ENCODE measurements around the gene SOCS2. TPM values are rescaled to one million over a fixed set of nuclear protein-coding genes. Genes with fewer than 3 reads are reported as not detected.

SOCS2 gene
- total RNA-seq, 1 experiment from 2014 or later = 15.2 TPM

GRCh38 chr12:93540466-93540865 is 32.0 kb upstream of the SOCS2 start:
- intact Hi-C loops (cut with micrococcal nuclease) = no loop called here
- TF ChIP-seq REST (IDR thresholded peaks at IDR 0.05; ENCODE audit: low read depth) (no peak), ATF3 (IDR thresholded peaks at IDR 0.05) (no peak), EZH2phosphoT487 (IDR thresholded peaks at IDR 0.05; ENCODE audit: borderline replicate concordance) (no peak), MAX (IDR thresholded peaks at IDR 0.05) (no peak), SIN3A (IDR thresholded peaks at IDR 0.05; ENCODE audit: low read depth) (no peak), JUND (IDR thresholded peaks at IDR 0.05) (no peak), SRF (IDR thresholded peaks at IDR 0.05; ENCODE audit: low read depth) (no peak), SP1 (IDR thresholded peaks at IDR 0.05; ENCODE audit: low read depth) (no peak), RAD21 (IDR thresholded peaks at IDR 0.05; ENCODE audit: low read depth) (no peak), CTCF (IDR thresholded peaks at IDR 0.05 in 2 of 3, conservative IDR thresholded peaks at IDR 0.05 in 1 of 3; ENCODE audit: borderline replicate concordance in 1 of 3, insufficient read depth in 1 of 3, low read depth in 2 of 3, low read length in 2 of 3) (no peak), ZNF274 (IDR thresholded peaks at IDR 0.05; ENCODE audit: low read depth, low read length) (no peak), CBX3 (IDR thresholded peaks at IDR 0.05; ENCODE audit: low read depth) (no peak), EZH2 (IDR thresholded peaks at IDR 0.05) (no peak), POLR2A (IDR thresholded peaks at IDR 0.05; ENCODE audit: borderline replicate concordance, extremely low read depth, insufficient read depth, insufficient read length) (no peak), TCF7L2 (IDR thresholded peaks at IDR 0.05; ENCODE audit: borderline replicate concordance, extremely low read depth, insufficient read depth, insufficient read length) (no peak), ZFX (IDR thresholded peaks at IDR 0.05) (no peak), CEBPB (IDR thresholded peaks at IDR 0.05; ENCODE audit: low read depth) (no peak), ZBTB33 (IDR thresholded peaks at IDR 0.05; ENCODE audit: extremely low read depth, insufficient replicate concordance, low read length) (no peak)
- no peaks in the 10 kb centered on the region for H3K9me3 ChIP-seq (ENCODE audit: control insufficient read depth in 1 of 2, insufficient read depth in 1 of 2, low read depth in 1 of 2, low read length in 2 of 2)
- no peaks in the 10 kb centered on the region for H3K4me1 ChIP-seq (ENCODE audit: control insufficient read depth in 1 of 2, insufficient read depth in 2 of 2, low read length in 2 of 2)
- H3K79me2 ChIP-seq (ENCODE audit: insufficient read depth, low read length) = no peaks in the 10 kb centered on the region
- no peaks in the 10 kb centered on the region for H3K36me3 ChIP-seq (ENCODE audit: control insufficient read depth in 1 of 2, insufficient read depth in 2 of 2, low read length in 2 of 2)
- no peaks in the 10 kb centered on the region for H3K9me2 ChIP-seq (ENCODE audit: insufficient read depth)
- CTCF ChIA-PET = no interaction called here
- H3K27ac ChIP-seq (ENCODE audit: low read depth, low read length) = no peak overlapping the region
- no peak for DNase-seq (ENCODE audit: low read depth, low spot score)
- RAD21 ChIA-PET (ENCODE audit: low non-redundant PET in 1 of 2, low total read pairs in 2 of 2, uncharacterized antibody in 2 of 2, unreplicated experiment in 2 of 2) = no interaction called here
- H3K4me2 ChIP-seq (ENCODE audit: low read length) = no peak overlapping the region
- no peaks in the 10 kb centered on the region for H4K20me1 ChIP-seq (ENCODE audit: insufficient read depth)
- no peak overlapping the region for H2AFZ ChIP-seq (ENCODE audit: low read depth, low read length, poor library complexity, severe bottlenecking)
- POLR2A ChIA-PET = no interaction called here
- BruUV-seq (replicated peaks) = no TSS peak
- ATAC-seq = no peak
- H3K27me3 ChIP-seq (ENCODE audit: insufficient read depth, low read length) = no peaks in the 10 kb centered on the region
- no peak overlapping the region for H3K9ac ChIP-seq (ENCODE audit: low read length)
- no peak overlapping the region for H3K4me3 ChIP-seq (replicated peaks in 1 of 2; ENCODE audit: low read depth in 1 of 2, low read length in 2 of 2)

All from HCT116 (cell line).